ENCODE measurements around the gene NLN.

The NLN gene

GRCh38 chr5:65796751-65797316 is 74.8 kb downstream of the NLN start:
- no peak for TF ChIP-seq CTCF (IDR thresholded peaks at IDR 0.05; ENCODE audit: borderline replicate concordance, control extremely low read depth, extremely low read depth, insufficient read depth, missing control alignments)
- no peak for DNase-seq (ENCODE audit: low spot score)
- in situ Hi-C loops (cut with MboI; ENCODE audit: low sequenced_read_pairs, unreplicated experiment), result no loop called here

- TF ChIP-seq CTCF (IDR thresholded peaks at IDR 0.05; ENCODE audit: borderline replicate concordance, control extremely low read depth, extremely low read depth, insufficient read depth, missing control alignments), result no peak
- in situ Hi-C loops (cut with MboI; ENCODE audit: low sequenced_read_pairs, unreplicated experiment), result no loop called here
- DNase-seq (ENCODE audit: low spot score), result no peak
Measured at GRCh38 chr5:65797481-65797880, 75.5 kb downstream of the NLN start.

GRCh38 chr5:65799857-65800256 is 77.9 kb downstream of the NLN start:
- no peak for TF ChIP-seq CTCF (IDR thresholded peaks at IDR 0.05; ENCODE audit: borderline replicate concordance, control extremely low read depth, extremely low read depth, insufficient read depth, missing control alignments)
- in situ Hi-C loops (cut with MboI; ENCODE audit: low sequenced_read_pairs, unreplicated experiment), result no loop called here
- DNase-seq (ENCODE audit: low spot score), result no peak

- in situ Hi-C loops (cut with MboI; ENCODE audit: low sequenced_read_pairs, unreplicated experiment), result no loop called here
- TF ChIP-seq CTCF (IDR thresholded peaks at IDR 0.05; ENCODE audit: borderline replicate concordance, control extremely low read depth, extremely low read depth, insufficient read depth, missing control alignments), result no peak
- no peak for DNase-seq (ENCODE audit: low spot score)
Measured at GRCh38 chr5:65800775-65801174, 78.8 kb downstream of the NLN start.

- in situ Hi-C loops (cut with MboI; ENCODE audit: low sequenced_read_pairs, unreplicated experiment), result no loop called here
- TF ChIP-seq CTCF (IDR thresholded peaks at IDR 0.05; ENCODE audit: borderline replicate concordance, control extremely low read depth, extremely low read depth, insufficient read depth, missing control alignments), result no peak
- no peak for DNase-seq (ENCODE audit: low spot score)
Measured at GRCh38 chr5:65801352-65801783, 79.4 kb downstream of the NLN start.

GRCh38 chr5:65802080-65802479 is 80.1 kb downstream of the NLN start:
- TF ChIP-seq CTCF (IDR thresholded peaks at IDR 0.05; ENCODE audit: borderline replicate concordance, control extremely low read depth, extremely low read depth, insufficient read depth, missing control alignments), result no peak
- no peak for DNase-seq (ENCODE audit: low spot score)
- in situ Hi-C loops (cut with MboI; ENCODE audit: low sequenced_read_pairs, unreplicated experiment), result no loop called here
